ENCODE data around the gene FANCE. TPM values are rescaled to one million over a fixed set of nuclear protein-coding genes. Genes with fewer than 3 reads are reported as not detected.

Gene FANCE
- total RNA-seq, 4 donors from 2014 or later = 2.6 to 15.3 (median 9.9) TPM

DNA sequence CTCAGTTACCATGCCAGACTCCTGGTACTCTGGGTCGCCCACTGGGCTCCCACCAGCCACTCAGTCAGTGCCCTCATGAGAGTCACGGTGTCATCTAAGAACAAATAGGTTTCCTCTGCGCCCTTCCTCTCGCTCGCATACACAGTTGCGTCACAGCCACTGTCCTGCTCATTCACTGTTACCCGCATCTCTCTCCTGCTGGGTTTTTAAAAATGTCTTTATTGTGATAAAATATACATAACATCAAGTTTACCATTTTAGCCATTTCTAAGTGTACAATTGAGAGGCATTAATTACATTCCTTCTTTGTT lies 40.8 kb downstream of the FANCE start:
- TF ChIP-seq, protein P1, sequence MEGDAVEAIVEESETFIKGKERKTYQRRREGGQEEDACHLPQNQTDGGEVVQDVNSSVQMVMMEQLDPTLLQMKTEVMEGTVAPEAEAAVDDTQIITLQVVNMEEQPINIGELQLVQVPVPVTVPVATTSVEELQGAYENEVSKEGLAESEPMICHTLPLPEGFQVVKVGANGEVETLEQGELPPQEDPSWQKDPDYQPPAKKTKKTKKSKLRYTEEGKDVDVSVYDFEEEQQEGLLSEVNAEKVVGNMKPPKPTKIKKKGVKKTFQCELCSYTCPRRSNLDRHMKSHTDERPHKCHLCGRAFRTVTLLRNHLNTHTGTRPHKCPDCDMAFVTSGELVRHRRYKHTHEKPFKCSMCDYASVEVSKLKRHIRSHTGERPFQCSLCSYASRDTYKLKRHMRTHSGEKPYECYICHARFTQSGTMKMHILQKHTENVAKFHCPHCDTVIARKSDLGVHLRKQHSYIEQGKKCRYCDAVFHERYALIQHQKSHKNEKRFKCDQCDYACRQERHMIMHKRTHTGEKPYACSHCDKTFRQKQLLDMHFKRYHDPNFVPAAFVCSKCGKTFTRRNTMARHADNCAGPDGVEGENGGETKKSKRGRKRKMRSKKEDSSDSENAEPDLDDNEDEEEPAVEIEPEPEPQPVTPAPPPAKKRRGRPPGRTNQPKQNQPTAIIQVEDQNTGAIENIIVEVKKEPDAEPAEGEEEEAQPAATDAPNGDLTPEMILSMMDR (IDR thresholded peaks at IDR 0.05; ENCODE audit: low read depth) = no peak

DNA sequence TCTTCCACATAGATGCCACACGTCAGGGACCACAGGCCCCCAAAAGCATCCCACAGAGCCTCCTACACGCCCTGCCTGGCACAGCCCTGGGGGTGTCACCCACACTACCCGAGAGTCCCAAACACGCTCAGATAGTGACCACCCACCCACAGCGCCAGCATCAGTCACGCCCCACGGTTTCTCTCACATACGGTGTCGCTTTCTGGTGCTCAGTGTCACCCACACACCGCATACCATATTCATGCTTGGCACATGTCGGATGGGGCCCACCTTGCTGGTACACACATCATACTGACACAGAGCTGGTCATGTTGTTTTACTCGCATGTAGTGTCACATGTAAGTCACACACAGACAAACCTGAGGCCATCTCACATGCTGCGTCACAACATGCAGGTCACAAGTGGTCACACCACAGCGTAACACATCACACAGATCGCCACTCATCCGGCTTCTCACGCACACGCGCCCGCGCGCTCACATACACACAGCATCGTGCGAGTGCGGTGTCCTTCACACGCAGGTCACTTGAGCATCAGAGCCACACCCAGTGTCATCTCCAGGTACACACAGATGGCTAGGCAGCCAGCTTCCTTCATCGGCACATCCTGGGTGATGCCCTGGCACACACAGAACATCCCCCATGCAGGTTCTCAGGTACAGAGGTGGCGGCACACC lies 41.3 kb downstream of the FANCE start:
- TF ChIP-seq, protein P1 (IDR thresholded peaks at IDR 0.05; ENCODE audit: low read depth) = no peak

DNA sequence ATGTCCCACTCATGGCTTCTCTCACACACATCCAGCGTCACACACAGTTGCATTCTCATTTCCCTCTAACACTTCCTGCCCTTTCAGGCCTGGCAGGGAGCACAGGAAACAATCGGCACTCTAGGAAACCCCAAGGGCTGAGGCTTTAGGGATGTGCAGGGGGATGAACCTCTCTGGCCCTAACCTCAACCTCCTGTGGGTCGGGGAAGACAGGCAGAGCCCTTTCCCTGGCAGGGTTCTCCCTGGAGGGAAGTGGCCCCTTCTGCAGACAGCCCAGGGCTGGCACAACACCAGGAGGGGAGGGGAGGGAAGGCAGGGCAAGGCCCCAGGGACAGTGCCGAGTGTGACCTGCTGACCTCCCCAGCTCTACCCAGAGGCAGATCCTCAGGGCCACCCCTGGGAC lies 42.0 kb downstream of the FANCE start:
- TF ChIP-seq, protein P1 (IDR thresholded peaks at IDR 0.05; ENCODE audit: low read depth) = no peak

DNA sequence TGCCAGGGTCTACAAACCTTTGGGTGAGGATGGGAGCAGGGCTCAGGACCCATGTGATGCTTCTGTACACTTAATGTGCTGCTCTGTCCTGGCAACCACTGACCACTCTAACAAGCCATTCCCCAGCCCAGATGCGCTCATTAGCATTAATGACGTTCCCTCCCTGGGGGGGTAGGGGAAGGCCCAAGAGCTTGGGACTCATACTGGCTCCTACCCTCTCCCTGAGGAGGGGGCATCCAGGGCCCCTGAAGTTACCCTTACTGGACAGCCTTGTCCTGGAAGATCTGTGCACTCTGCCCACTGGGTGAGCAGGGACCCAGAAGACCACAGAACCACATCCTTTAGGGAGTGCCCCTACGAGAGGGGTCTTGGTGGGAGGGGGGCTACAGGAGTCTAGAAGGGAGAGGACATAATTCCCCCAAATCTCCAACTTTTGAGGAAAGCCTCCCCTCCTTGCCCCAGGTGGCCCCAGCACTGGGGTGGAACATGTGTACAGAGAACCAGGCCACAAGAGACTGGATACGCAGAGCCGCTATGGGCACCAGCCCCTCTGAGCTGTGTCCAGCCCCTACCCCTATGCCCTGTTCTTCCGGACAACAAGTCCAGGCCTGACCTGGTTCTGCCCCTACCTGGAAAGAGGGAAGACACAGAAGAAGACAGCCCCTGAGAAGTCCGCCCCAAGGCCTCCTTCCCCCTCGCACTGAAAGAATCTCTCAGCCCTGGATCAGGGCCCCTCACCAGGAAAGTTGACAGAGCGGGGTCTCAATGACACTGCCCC lies 43.3 kb downstream of the FANCE start:
- TF ChIP-seq, protein P1 (IDR thresholded peaks at IDR 0.05; ENCODE audit: low read depth) = no peak

DNA sequence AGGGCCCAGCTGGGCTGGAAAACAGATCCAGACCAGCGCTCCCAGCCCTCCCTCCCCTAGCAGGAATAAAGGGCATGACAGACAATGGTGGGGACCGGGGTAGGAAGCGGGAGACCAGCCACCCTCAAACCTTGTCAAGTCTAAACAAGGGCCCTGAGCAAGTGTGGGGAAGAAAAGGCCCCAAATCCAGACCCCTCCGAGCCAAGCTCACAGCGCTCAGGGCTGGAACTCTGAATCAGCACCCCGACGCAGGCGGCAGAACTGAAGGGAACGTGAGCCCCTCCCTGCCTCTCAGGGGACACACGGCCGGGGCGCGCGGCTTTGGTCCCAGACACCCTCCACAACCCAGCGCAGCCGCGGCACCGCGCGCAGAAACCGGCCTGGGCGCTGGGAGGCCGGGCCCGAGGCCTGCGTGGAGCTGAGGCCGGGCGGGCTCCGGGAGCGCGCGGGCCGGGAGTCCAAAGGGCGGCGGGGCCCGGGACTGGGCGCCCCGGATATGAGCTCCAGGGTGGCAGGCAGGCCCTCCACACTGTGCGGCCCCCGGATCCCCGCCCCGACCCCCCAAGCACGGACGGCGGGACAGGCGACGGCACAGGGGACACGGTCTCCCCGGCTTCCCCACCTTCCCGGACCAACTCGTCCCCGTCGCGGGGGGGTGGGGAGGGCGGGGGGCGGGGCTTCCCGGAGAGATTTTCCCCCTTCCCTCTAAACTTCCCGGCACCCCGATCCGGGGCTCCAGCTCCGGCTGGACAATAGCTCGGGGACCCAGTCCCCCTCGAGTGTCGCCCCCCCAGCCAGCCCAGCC lies 44.1 kb downstream of the FANCE start:
- TF ChIP-seq, protein P1 (IDR thresholded peaks at IDR 0.05; ENCODE audit: low read depth) = no peak

DNA sequence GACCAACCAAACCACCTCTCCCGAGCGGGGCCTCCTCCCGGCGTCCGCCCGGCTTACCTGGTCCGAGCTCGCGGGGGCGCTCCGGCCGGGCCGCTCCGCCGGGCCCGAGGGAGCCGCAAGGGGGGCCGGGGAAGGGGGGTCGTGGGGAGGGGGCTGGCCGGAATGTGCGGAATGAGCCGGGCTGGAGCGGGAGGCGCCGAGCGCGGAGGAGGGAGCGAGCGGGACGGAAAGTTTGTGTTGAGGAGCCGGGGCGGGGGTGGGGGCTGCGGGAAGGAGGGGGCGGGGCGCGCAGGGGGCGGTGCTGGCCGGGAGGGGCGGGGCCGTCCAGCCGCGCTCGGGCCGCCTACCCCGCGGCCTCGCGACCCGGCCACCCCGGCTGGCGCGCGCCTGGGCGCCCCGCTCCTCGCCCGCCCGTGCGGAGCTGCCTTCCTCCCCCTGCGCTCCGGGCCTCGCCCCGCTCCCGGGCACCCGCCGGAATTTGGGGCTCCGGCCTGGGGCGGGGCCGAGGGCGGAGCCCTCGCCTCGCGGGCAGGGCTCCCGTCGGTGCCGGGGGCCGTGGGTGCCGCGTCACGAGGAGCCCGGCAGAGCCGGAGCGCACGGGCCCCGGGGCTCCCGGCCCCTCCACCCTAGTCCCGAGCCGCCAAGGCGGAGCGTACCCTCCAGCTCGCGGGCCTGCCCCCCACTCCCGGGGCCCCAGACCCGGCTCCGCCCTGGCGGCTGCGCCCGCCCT lies 44.9 kb downstream of the FANCE start, which contains the start of gene TEAD3:
Gene TEAD3, minus strand, starts transcription at position 239 of the 730 bp plus-strand sequence.
- TF ChIP-seq, protein P1 (IDR thresholded peaks at IDR 0.05; ENCODE audit: low read depth) = no peak

Data from subcutaneous adipose tissue (tissue), 4 donors.